NCI-H748 (cell line): ENCODE measurements around the gene FUOM.
"Not testable (repeated sequence)": the region's sequence is repeated elsewhere in the genome, so short reads cannot be mapped to it uniquely, and the experiment has no call there.

ENCODE experiments used
- DNase-seq: peaks from one replicate; lab custom pipeline; 2025; ENCODE audit not compliant: unreplicated experiment; lab: John Stamatoyannopoulos, UW

Gene FUOM

GRCh38 chr10:133335246-133336117, 22.3 kb downstream of the FUOM start:
- DNase-seq, result peak; percentile 38

- DNase-seq, result peak; percentile 17
Observed at GRCh38 chr10:133334503-133335245, 23.1 kb downstream of the FUOM start.

GRCh38 chr10:133332936-133333699, 24.7 kb downstream of the FUOM start:
- DNase-seq, result no peak

- DNase-seq, result peak; percentile 75
Observed at GRCh38 chr10:133329491-133330202, 28.2 kb downstream of the FUOM start.

- no peak for DNase-seq
Observed at GRCh38 chr10:133328358-133329343, 29.2 kb downstream of the FUOM start.

- peak; percentile 7 for DNase-seq
Observed at GRCh38 chr10:133327651-133328357, 30.0 kb downstream of the FUOM start.

GRCh38 chr10:133326745-133327650, 30.8 kb downstream of the FUOM start:
- no peak for DNase-seq

- no peak for DNase-seq
Observed at GRCh38 chr10:133326223-133326551, 31.6 kb downstream of the FUOM start.

- DNase-seq, result peak; percentile 29
Observed at GRCh38 chr10:133325440-133326222, 32.2 kb downstream of the FUOM start.

- no peak for DNase-seq
Observed at GRCh38 chr10:133324857-133325260, 33.0 kb downstream of the FUOM start.

GRCh38 chr10:133324198-133324792, 33.5 kb downstream of the FUOM start:
- DNase-seq, result peak; percentile 87

- DNase-seq, result not testable (repeated sequence)
Observed at GRCh38 chr10:133322064-133322709, 35.6 kb downstream of the FUOM start.

GRCh38 chr10:133320852-133321422, 36.9 kb downstream of the FUOM start:
- DNase-seq, result not testable (repeated sequence)

GRCh38 chr10:133318494-133319127, 39.2 kb downstream of the FUOM start:
- peak; percentile 79 for DNase-seq

GRCh38 chr10:133316732-133317131, 41.1 kb downstream of the FUOM start:
- no peak for DNase-seq
